H1 (cell line): ENCODE results near the gene FARP2. TPM values are rescaled to one million over a fixed set of nuclear protein-coding genes. Genes with fewer than 3 reads are reported as not detected.

Experiments used
- SIX5 ChIP-seq: IDR thresholded peaks from 2 replicates; pipeline ENCODE4 v1.6.1; 2011; ENCODE audit warnings: mild to moderate bottlenecking, low read depth, low read length
- TAF1 ChIP-seq: IDR thresholded peaks from 2 replicates; pipeline ENCODE4 v1.6.1; 2011; ENCODE audit warnings: mild to moderate bottlenecking, low read depth, low read length
- polyA plus RNA-seq, 7 experiments: library from polyadenylated mRNA; depleted of rRNA in 3 of 7; stranded (reverse) in 5 of 7; unstranded in 2 of 7; fragments of >200 nt in 5 of 7; fragments of 200-250 nt in 2 of 7; gene quantifications; 1 replicate in 5 of 7; 2 replicates in 1 of 7; 4 replicates in 1 of 7; pipeline versions ENCODE4 v1.2.1 to v1.2.3, GENCODE V29; 2011 to 2013; ENCODE audit warnings: missing spikeins in 2 of 7, mixed read lengths in 2 of 7
- total RNA-seq: library from RNA; stranded (reverse); fragmentation: NEBNext Ultra II Directional; extraction: Animal tissue kit (Norgen Biotek cat#: 25700); gene quantifications from 2 replicates; pipeline ENCODE4 v1.2.1, GENCODE V29; 2021
- TF ChIP-seq, protein P1 (sequence below): fragments of 300-600 bp; sonication (generic); IDR thresholded peaks from 2 replicates; pipeline ENCODE4 v1.7.1; 2012; ENCODE audit warnings: low read length, moderate library complexity, mild to moderate bottlenecking, inconsistent platforms; ENCODE audit not compliant: insufficient replicate concordance

FARP2 gene
- total and polyA plus RNA-seq, 2 of the 8 experiments (the other 6 are each of a cell fraction or from before 2014, with no cell fraction given): 12.4 to 33.4 TPM

DNA sequence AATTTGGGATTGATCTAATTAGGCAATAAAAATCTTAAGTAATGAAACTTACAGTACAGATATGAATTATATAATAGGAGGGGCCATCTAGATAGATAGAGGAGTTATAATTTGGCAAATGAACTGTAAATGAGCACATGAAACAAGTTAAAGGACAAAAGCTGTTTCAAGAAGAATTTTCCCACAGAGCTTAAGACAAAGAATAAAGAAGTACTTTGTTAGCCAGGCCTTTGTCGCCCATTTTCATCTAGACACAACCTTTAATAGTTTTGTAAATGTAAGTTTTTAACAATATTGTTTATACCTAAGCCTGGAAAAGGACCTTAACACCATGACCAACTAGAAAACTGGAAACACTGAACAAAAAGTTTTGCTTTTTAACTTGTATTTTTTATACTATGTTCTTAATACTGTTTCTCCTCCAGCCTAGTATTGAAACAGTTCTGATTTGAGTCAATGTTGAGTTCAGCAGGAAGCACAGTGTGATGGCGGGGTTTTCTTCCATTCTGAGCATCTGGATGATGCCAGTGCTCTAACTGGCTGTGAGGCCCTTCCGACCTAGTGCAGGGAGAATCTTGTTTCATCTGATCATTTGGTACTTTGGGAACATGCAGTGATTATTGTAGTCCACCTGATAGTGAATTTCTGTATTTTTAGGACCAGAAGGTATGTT, 37.6 kb downstream of the FARP2 start (continued):
- TF ChIP-seq, protein P1, sequence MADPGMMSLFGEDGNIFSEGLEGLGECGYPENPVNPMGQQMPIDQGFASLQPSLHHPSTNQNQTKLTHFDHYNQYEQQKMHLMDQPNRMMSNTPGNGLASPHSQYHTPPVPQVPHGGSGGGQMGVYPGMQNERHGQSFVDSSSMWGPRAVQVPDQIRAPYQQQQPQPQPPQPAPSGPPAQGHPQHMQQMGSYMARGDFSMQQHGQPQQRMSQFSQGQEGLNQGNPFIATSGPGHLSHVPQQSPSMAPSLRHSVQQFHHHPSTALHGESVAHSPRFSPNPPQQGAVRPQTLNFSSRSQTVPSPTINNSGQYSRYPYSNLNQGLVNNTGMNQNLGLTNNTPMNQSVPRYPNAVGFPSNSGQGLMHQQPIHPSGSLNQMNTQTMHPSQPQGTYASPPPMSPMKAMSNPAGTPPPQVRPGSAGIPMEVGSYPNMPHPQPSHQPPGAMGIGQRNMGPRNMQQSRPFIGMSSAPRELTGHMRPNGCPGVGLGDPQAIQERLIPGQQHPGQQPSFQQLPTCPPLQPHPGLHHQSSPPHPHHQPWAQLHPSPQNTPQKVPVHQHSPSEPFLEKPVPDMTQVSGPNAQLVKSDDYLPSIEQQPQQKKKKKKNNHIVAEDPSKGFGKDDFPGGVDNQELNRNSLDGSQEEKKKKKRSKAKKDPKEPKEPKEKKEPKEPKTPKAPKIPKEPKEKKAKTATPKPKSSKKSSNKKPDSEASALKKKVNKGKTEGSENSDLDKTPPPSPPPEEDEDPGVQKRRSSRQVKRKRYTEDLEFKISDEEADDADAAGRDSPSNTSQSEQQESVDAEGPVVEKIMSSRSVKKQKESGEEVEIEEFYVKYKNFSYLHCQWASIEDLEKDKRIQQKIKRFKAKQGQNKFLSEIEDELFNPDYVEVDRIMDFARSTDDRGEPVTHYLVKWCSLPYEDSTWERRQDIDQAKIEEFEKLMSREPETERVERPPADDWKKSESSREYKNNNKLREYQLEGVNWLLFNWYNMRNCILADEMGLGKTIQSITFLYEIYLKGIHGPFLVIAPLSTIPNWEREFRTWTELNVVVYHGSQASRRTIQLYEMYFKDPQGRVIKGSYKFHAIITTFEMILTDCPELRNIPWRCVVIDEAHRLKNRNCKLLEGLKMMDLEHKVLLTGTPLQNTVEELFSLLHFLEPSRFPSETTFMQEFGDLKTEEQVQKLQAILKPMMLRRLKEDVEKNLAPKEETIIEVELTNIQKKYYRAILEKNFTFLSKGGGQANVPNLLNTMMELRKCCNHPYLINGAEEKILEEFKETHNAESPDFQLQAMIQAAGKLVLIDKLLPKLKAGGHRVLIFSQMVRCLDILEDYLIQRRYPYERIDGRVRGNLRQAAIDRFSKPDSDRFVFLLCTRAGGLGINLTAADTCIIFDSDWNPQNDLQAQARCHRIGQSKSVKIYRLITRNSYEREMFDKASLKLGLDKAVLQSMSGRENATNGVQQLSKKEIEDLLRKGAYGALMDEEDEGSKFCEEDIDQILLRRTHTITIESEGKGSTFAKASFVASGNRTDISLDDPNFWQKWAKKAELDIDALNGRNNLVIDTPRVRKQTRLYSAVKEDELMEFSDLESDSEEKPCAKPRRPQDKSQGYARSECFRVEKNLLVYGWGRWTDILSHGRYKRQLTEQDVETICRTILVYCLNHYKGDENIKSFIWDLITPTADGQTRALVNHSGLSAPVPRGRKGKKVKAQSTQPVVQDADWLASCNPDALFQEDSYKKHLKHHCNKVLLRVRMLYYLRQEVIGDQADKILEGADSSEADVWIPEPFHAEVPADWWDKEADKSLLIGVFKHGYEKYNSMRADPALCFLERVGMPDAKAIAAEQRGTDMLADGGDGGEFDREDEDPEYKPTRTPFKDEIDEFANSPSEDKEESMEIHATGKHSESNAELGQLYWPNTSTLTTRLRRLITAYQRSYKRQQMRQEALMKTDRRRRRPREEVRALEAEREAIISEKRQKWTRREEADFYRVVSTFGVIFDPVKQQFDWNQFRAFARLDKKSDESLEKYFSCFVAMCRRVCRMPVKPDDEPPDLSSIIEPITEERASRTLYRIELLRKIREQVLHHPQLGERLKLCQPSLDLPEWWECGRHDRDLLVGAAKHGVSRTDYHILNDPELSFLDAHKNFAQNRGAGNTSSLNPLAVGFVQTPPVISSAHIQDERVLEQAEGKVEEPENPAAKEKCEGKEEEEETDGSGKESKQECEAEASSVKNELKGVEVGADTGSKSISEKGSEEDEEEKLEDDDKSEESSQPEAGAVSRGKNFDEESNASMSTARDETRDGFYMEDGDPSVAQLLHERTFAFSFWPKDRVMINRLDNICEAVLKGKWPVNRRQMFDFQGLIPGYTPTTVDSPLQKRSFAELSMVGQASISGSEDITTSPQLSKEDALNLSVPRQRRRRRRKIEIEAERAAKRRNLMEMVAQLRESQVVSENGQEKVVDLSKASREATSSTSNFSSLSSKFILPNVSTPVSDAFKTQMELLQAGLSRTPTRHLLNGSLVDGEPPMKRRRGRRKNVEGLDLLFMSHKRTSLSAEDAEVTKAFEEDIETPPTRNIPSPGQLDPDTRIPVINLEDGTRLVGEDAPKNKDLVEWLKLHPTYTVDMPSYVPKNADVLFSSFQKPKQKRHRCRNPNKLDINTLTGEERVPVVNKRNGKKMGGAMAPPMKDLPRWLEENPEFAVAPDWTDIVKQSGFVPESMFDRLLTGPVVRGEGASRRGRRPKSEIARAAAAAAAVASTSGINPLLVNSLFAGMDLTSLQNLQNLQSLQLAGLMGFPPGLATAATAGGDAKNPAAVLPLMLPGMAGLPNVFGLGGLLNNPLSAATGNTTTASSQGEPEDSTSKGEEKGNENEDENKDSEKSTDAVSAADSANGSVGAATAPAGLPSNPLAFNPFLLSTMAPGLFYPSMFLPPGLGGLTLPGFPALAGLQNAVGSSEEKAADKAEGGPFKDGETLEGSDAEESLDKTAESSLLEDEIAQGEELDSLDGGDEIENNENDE: no peak
- no peak for TF ChIP-seq SIX5
- no peak for TF ChIP-seq TAF1
